Mesenteric fat pad (tissue), 1 donor: Measurements from ENCODE around the gene PPP1R16B. TPM values are rescaled to one million over a fixed set of nuclear protein-coding genes. Genes with fewer than 3 reads are reported as not detected.
A peak's percentile ranks its signal among the peaks of the same experiment; 100 is the strongest.

ENCODE experiments used
- DNase-seq: peaks from one replicate; pipeline ENCODE4 v3.0.0-alpha.2; 2020; ENCODE audit warnings: low spot score
- long read RNA-seq: library from polyadenylated mRNA; unstranded; transcript quantifications from one replicate; pipeline ENCODE4 v2.0.0, GENCODE V29; 2020
- total RNA-seq: library from RNA; stranded (reverse); fragmentation: NEBNext Ultra II Directional; extraction: Animal tissue kit (Norgen Biotek cat#: 25700); gene quantifications from one replicate; pipeline ENCODE4 v1.2.1, GENCODE V29; 2021
- donor health status: DM: yes; HTN: yes; CAD: no.

PPP1R16B gene
- 24.3 TPM for total RNA-seq
- long read RNA-seq, partial matches to known transcripts, result 0 of 16 reads
- long read RNA-seq, other reads (novel, unspliced or antisense), result 16 of 16 reads

DNA sequence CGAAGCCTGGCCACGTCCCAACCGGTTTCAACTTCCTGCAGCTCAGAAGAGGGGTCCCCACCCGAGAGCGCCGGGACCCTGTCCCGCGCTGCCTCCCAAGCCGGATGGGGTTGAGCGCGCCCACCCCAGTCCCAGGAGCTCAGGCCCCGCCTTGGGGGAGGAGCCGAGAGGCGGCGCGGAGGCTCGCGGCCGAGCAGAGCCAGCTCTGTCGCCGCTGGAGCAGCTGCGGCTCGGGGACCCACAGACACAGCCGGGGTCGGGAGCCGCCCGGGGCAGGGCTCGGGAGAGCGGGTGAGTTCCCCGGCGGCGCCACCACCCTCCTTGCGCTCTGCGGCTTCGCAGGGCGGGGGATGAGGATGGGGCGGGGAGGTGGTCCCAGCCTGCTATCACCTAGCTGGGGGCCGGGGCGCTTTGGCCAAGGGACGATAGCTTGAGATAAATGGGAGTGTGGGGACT lies at the start of gene PPP1R16B:
PPP1R16B (plus strand) TSS at position 196 of the 456 bp plus-strand sequence. CDS start 30,229 bp downstream, outside the sequence.
- DNase-seq, result peak; percentile 87

DNA sequence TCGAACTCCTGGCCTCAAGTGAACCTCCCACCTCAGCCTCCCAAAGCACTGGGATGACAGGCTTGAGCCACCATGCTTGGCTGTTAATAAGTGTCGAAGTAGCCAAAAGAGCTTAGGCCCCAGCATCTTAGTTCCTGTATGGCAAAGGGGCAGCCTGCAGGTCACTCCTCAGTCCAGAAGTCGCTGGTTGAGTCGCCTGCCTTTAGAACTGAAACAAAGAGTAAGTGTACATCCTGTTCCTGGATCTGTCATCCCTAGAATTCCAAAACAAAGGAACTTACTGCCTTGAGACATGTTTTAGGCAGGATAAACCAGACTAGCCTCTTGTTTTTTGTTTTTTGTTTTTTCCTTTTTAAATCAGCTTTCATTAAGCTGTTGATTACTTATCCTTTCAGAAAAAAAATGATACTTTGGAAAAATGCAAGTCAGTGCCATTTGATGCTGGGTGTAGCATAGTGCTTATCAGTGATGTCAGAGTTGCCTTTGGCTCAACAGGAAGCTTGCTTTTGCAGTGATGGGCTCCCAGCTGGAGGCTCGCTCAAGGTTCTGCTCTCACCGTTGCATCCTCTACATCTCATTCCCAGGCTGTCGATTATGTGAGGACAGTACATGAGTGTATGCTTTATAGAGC lies 48.2 kb upstream of the PPP1R16B start:
- DNase-seq, result no peak

DNA sequence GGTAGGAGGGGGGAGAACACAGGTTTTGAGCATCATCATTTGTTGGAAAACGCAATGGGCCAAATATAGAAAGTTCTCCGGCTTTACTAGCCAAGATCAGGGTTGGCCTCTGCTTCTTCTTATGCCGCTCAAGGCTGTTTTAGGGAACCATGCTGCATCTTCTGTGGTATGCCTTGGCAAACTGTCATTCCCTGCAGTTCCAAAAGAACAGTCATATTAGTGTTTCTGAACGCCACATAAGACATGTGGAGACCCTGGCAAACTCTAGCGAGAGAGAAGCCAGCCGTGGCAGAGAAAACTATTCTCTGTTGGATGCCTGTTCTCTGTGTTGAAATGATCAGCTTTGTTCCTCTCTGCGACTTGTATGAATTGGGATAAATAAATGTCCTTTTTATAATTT lies 46.4 kb upstream of the PPP1R16B start:
- no peak for DNase-seq

DNA sequence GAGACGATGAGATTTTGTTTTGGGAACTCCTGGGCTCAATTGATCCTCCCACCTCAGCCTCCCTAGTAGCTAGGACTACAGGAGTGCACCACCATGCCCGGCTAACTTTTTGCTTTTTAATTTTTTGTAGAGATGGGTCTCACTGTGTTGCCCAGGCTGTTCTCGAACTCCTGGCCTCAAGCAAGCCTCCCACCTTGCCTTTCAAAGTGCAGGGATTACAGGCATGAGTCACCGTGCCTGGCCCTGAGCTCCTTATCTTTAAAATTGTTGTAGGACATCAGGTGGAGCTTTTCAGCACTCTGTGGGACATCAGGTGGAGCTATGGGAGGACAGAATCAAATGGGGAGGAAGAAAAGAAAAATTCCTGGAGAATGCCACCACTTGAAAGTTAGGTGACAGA lies 44.5 kb upstream of the PPP1R16B start:
- DNase-seq, result no peak

DNA sequence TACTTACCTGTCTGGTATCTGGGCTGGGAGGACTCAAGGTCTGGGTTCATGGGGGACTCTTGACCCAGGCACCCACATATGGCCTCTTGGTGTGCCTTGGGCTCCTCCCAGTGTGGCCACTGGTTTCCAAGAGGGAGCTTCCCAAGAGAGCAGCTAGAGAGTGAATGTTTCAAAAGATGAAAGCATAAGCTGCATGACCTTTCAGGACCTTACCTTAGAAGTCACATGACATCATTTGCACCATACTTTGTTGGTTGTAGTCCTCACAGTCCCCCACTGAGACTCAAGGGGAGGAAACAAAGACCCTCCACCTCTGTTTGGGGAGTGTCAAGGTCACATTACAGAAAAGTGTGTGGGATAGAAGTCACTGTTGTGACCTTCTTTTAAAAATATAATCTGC lies 43.3 kb upstream of the PPP1R16B start:
- DNase-seq, result no peak

DNA sequence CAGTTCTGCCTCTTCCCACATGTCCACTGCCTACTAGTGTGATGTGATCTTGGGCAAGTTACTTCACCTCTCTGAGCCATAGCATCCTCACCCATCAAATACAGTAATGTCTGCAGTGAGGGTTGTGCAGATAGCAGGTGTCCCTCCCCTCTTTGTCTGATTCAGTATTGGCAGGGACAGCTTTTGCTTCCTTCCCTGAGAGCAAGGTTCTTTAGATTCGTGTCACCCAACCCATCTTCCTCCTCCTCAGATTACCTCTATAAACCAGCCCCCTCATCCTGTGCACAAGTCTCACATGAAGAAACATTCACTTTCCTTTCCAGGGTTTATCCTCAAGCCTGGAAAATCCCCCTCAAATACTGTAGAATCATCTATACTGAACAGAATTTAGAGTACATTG lies 41.9 kb upstream of the PPP1R16B start:
- no peak for DNase-seq

DNA sequence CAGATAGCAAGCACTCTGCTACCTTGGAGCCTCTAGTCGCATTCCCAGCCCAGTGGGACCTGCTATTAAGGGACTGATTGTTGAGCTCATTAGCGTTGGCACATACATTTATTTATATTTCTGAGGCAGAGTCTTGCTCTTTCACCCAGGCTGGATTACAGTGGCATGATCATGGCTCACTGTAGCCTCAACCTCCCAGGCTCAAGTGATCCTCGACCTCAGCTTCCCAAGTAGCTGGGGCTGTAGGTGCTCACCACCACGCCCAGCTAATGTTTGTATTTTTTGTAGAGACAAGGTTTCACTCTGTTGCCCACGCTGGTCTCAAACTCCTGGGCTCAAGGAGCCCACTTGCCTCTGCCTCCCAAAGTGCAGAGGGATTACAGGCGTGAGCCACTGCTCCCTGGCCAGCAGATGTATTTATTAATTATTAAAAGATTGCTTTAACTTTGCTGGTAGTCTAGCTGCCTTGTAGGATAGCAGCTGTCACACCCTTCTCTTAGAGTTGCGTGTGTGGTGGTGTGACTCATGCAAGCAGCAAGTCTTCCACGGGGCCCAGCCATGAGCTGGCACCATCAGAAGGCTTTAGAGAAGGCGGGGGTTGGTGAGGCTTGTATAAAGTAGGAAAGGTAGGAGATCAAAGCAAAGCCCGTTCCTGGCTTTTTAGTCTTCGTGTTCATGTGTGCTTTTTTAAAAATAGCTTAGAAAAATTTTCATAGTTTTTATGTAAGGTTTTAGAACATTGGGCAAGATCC lies 40.8 kb upstream of the PPP1R16B start:
- DNase-seq, result no peak

DNA sequence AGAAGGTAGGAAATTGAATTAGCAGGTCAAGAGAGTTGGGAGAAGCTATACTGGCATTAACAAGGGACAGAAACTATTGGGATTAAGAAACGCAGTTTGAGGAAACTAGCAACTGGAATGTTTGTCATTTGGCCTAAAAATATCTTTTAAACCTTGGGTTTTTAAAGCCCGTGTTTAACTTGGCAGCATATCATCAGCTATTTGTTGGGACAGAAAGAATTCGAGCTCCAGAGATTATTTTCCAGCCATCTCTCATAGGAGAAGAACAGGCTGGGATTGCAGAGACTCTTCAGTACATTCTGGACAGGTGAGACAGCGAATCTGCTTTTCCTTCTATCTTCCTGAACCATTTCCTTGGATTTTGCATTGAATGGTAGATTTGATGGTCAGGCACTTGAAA lies 39.4 kb upstream of the PPP1R16B start:
- no peak for DNase-seq

DNA sequence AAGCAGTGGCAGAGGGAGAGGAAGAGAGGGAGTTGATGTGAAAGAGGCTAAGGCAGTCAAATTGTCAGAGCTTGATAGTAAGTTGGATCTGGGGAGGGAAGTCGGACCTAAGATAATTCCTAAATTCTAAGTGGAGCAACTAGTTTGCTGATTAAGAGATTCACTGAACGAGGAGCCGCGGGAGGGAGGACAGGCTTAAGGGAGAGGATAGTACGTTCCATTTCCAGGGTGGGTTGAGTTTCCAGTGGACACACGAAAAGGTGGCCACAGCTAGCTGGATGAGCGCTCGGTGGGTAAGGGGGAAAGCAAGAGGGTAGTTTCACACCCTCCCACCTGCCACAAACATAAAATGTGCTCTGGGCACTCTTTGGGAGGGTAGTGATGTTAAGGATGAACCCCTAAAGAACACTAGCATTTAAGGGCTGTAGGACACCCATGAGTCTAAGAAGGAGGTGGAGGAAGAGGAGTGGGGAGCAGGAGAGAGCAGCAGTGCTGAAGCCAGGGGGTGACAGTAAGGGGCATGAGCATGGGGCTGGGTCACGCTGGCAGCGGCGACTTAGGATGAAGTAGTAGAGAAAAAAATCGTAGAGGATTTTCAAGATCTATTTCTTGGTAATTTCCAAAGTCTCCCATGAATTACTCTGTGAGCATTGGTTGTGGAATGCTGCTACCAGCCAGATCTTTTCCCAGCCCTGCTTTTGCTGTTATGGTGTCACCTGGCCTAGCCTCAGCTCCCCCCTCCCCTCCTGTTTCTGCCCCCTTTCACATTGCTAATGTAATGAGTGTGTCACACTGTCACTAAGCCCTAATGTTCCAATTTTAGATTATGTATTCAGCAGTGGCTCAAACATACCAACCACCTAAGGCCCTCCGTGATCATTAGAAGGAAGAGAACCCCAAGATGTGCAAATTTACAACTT lies 35.9 kb upstream of the PPP1R16B start:
- no peak for DNase-seq

DNA sequence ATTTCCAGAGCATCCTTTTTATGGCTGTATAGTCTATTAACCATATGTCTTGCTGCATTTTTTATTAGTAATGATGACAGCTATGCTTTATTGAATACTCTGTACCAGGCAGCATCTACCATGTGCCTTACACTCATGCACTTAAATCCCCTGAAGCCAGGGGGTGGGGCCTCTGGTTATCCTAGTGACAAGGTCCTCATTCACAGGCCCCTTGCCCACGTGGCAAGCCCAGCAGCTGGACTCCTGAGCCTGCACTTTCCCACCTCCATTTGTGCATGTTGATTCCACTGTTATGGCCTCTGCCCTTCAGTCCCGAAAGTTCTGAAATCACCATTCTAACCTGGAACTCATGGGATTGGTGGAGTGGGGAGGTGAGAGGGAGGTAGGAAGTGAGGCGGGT lies 35.0 kb upstream of the PPP1R16B start:
- no peak for DNase-seq

DNA sequence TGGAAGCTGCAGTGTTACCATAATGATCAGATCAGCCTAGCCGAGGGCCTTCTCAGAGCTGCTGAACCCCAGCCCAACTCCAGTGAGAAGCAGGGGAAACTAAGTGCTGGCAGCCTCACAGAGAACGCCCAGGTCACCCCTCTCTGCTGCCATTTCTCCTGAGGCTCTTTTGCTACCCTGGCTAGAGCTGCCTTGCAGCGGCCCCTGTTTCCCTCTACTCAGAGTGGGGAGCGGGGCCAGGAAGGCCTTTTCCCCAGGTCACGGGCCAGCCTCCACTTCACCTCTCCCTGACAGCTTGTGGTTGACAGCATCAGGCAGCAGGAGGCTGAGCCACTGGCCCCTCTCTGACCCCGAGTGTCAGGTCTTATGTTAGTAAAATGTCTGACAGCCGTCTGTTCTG lies 34.5 kb upstream of the PPP1R16B start:
- DNase-seq, result no peak

DNA sequence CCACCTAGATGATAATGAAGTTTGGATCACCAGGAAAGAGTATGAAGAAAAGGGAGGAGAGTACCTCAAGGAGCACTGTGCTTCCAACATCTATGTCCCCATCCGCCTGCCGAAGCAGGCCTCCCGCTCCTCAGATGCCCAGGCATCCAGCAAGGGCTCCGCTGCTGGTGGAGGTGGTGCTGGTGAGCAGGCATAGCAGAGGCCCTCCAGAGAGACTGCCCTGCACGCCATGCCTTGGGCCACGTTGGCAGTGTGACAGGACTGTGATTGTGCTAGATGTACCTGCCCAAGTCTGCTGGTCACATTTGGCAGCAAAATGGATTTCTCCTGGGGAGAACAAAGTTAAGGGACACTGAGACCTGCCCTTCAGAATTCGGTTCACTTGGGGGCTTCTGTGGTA lies 33.9 kb upstream of the PPP1R16B start:
- DNase-seq, result no peak

DNA sequence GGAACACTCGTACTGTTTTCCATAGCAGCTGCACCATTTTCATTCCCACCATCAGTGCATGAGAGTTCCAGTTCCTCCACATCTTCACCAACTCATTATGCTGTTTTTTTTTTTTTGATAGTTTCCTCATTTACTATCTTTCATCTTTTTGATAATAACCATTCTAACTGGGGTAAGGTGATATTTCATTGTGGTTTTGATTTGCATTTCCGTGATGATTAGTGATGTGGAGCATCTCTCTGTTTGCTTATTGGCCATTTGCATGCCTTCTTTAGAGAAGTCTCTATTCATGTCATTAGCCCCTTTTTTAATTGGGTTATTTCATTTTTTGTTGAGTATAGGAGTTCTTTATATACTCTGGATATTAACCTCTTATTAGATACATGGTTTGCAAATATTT lies 31.3 kb upstream of the PPP1R16B start:
- no peak for DNase-seq

DNA sequence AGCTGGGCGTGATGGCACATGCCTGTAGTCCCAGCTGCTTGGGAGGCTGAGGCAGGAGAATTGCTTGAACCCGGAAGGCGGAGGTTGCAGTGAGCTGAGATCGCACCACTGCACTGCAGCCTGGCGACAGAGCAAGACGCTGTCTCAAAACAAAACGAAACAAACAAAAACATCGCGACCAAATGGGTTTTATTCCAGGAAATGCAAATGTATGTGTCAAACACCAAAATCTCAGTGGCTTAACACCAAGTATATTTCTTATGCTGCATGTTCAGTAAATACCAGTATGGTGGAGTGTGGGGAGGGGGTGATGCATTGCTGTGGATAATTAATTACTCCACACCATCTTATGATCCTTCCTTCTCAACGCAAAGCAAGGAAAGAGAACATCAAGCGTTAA lies 29.1 kb upstream of the PPP1R16B start:
- DNase-seq, result no peak

DNA sequence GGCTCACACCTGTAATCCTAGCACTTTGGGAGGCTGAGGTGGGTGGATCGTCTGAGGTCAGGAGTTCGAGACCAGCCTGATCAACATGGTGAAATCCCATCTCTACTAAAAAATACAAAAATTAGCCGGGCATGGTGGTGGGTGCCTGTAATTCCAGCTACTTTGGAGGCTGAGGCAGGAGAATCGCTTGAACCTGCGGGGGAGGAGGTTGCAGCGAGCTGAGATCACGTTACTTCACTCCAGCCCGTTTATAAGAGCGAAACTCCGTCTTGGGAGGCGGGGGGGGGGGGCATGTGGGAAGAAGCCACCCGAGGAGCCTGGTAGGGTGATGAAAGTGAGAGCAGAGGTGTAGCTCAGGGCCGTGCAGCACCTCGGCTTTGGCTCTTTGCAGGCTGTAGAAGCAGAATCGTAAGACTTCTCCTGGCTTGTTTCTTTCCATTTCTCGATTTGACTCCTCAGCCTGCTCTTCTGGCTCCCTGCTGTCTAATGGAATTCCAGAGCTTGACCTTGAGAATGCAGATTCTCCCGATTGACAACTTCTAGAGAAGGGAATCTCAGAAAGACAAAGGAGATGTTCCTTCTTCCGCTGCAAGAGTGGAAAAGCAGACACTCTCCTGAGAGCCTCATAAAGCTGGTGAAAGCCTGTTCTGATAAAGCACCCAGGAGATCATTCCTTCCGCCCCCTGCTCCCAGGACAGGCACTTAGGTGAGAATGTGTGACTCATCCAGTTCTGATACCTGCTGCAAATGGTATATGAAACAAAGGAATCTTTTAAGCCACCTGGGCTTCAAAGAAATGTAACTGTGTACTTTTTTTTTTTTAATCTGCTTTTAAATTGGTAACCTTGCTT lies 26.0 kb upstream of the PPP1R16B start:
- DNase-seq, result no peak

DNA sequence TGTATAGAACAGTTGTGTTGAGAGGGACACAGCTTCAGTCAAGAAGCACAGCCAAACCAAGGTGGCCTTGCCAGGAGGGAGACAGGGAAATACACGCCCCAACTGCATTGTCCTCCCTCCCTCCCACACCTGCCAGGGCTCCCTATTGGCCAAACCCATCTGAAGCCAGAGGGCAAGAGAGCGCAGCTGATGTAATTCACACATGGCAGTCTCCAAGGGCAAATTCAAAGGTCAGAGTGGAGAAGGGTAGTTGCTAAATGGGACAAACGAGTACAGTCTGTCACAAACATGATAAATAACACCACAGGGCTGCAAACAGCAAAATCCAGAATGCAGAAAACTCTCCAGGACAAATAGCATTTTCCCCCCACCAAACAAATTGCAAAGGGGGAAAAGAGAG lies 23.2 kb upstream of the PPP1R16B start:
- DNase-seq, result no peak

DNA sequence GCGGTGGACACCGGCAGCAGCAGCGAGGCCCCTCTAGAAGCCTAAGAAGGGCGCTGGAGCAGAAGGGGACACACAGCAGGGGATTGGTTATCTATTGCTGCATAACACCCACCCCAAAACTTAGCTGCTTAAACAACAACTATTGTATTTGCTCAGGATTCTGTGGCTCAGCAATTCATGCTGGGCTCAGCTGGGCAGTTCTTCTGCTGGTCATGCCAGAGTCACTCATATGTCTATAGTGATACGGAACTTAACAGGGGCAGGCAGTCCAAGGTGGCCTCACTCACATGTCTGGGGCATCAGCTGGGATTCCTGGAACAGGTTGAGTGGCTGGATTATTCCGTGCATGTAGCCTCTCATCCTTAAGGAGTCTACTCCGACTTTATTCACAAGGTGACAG lies 17.6 kb upstream of the PPP1R16B start:
- DNase-seq, result no peak

DNA sequence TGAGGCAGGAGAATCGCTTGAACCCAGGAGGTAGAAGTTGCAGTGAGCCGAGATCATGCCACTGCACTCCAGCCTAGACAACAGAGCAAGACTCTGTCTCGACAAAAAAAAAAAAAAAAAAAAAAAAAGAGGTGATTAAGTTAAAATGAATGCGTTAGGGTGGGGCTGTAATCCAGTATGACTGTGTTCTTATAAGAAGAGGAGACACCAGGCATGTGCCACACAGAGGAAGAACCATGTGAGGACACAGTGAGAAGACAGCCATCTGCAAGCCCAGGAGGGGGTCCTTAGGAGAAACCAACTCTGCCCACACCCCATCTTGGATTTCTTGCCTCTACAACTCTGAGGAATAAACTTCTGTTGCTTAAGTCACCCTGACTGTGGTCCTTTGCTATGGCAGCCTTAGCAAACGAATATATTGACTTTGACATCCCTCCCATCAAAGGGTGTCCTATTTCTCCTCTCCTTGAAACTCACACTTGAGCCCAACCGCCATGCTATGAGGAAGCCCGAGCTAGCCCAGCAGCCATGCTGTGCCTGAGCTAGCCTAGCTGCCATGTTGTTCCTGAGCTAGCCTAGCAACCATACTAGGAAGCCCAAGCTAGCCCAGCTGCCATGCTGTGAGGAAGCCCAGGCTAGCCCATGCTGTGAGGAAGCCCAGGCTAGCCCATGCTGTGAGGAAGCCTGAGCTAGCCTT lies 15.8 kb upstream of the PPP1R16B start:
- DNase-seq, result no peak

DNA sequence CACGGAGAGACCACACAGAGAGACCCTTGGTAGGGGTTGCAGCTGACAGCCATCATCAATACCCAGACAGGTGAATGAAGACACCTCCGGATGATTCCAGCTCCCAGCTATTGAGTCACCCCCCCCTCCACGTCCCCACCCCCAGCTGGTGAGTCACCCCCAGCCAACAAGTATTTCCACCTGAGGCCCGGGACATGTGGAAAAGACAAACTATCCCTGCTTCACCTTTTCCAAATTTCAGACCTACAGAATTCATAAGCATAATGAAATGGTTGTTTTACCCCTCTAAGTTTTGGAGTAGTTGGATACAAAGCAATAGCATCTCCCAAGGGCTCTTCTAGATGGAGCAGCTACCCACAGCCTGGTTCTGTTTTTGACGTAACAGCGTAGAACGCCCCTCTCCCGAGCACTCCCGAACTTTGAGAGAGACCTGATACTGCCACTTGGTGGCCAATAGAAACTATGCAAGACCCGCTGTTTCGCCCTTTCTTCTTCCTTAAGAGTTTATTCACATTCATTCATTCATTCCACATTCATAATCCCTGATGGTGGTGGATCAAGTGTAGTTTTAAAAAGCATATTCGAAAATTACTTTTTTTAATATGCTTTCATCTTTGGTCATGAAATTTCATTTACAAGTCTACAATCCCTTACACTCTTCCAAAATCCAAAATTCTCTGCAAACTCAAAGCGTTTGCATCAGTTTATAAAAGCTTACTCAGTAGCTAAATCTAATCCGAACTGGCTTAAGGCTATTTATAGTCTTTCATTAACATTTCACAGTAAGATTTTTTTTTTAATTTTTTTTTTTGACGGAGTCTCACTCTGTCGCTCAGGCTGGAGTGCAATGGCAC lies 15.1 kb upstream of the PPP1R16B start:
- no peak for DNase-seq
